AG09309 (cell line): ENCODE measurements around the gene LSP1.

Source experiments
- DNase-seq: peaks from one replicate; pipeline ENCODE4 v3.0.0-alpha.2; 2010; ENCODE audit warnings: low read depth
- H3K4me3 ChIP-seq: 2 replicates; pipeline ENCODE4 v1.5.1; 2011; ENCODE audit warnings: mild to moderate bottlenecking, low read depth, low read length, moderate library complexity; ENCODE audit not compliant: control insufficient read depth
- CTCF ChIP-seq: IDR thresholded peaks from 2 replicates; pipeline ENCODE4 v1.5.1; 2011; ENCODE audit warnings: mild to moderate bottlenecking, low read depth, low read length, inconsistent platforms; ENCODE audit not compliant: insufficient read depth, control insufficient read depth; ENCODE audit errors: missing control alignments

The LSP1 gene

GRCh38 chr11:1928470-1928890 lies 75.6 kb downstream of the LSP1 start:
- no peak for DNase-seq
- no peak overlapping the region for H3K4me3 ChIP-seq
- no peak for TF ChIP-seq CTCF

GRCh38 chr11:1928891-1929541 lies 76.1 kb downstream of the LSP1 start:
- H3K4me3 ChIP-seq = no peak overlapping the region
- TF ChIP-seq CTCF = no peak
- no peak for DNase-seq

GRCh38 chr11:1929621-1930461 lies 77.0 kb downstream of the LSP1 start:
- no peak overlapping the region for H3K4me3 ChIP-seq
- DNase-seq = no peak
- TF ChIP-seq CTCF = no peak

GRCh38 chr11:1930462-1930830 lies 77.6 kb downstream of the LSP1 start:
- H3K4me3 ChIP-seq = no peak overlapping the region
- no peak for TF ChIP-seq CTCF
- no peak for DNase-seq

GRCh38 chr11:1931341-1932104 lies 78.6 kb downstream of the LSP1 start:
- TF ChIP-seq CTCF = no peak
- DNase-seq = no peak
- no peak overlapping the region for H3K4me3 ChIP-seq

- H3K4me3 ChIP-seq = no peak overlapping the region
- no peak for DNase-seq
- no peak for TF ChIP-seq CTCF
Measured at GRCh38 chr11:1932105-1932480, 79.2 kb downstream of the LSP1 start.
